Measurements from ENCODE around the gene BNC2. TPM values are rescaled to one million over a fixed set of nuclear protein-coding genes. Genes with fewer than 3 reads are reported as not detected.

BNC2 gene
- total and polyA plus RNA-seq, 2 of the 13 experiments (the other 11 are each of a cell fraction or from before 2014, with no cell fraction given): not detected

- TF ChIP-seq FOXP1 (IDR thresholded peaks at IDR 0.05) (no peak), FOXP1 (CRISPR knock-in tag; IDR thresholded peaks at IDR 0.05) (no peak), ZNF512 (CRISPR knock-in tag; IDR thresholded peaks at IDR 0.05) (no peak), ELF1 (CRISPR knock-in tag; IDR thresholded peaks at IDR 0.05) (no peak), HES4 (CRISPR knock-in tag; IDR thresholded peaks at IDR 0.05; ENCODE audit: borderline replicate concordance) (no peak), ZNF790 (CRISPR knock-in tag; IDR thresholded peaks at IDR 0.05; ENCODE audit: borderline replicate concordance) (no peak), BCL3 (CRISPR knock-in tag; IDR thresholded peaks at IDR 0.05) (no peak), ZNF264 (CRISPR knock-in tag; IDR thresholded peaks at IDR 0.05) (no peak), ZSCAN21 (CRISPR knock-in tag; IDR thresholded peaks at IDR 0.05; ENCODE audit: borderline replicate concordance) (no peak), ZNF225 (CRISPR knock-in tag; IDR thresholded peaks at IDR 0.05) (no peak), ELK4 (CRISPR knock-in tag; IDR thresholded peaks at IDR 0.05; ENCODE audit: borderline replicate concordance) (no peak), ZNF143 (CRISPR knock-in tag; IDR thresholded peaks at IDR 0.05) (no peak), RNF219 (CRISPR knock-in tag; IDR thresholded peaks at IDR 0.05) (no peak), ZNF674 (CRISPR knock-in tag; IDR thresholded peaks at IDR 0.05; ENCODE audit: low read depth) (no peak)
- Histone ChIP-seq H3K4me3 (replicated peaks in 1 of 3; ENCODE audit: insufficient read depth in 1 of 3, low read depth in 2 of 3, low read length in 3 of 3) (no peak overlapping the region), H3K79me2 (ENCODE audit: insufficient read depth, low read length) (no peaks in the 10 kb centered on the region), H3K27me3 (ENCODE audit: control insufficient read depth in 1 of 2, insufficient read depth in 2 of 2, low read length in 2 of 2) (no peaks in the 10 kb centered on the region), H4K20me1 (ENCODE audit: insufficient read depth, low read length) (no peaks in the 10 kb centered on the region), H3K4me1 (ENCODE audit: insufficient read depth, low read length) (no peaks in the 10 kb centered on the region), H2AFZ (ENCODE audit: low read length) (no peak overlapping the region), H3K9ac (ENCODE audit: insufficient read depth, low read depth, low read length) (no peak overlapping the region), H3K9me3 (ENCODE audit: low read length) (peaks cover 3% of the 10 kb centered on the region; the same call in 1 of the 2 replicates), H3K36me3 (replicated peaks in 1 of 2; ENCODE audit: control insufficient read depth in 1 of 2, insufficient read depth in 2 of 2, low read length in 2 of 2) (no peaks in the 10 kb centered on the region), H3K27ac (ENCODE audit: extremely low read length, insufficient read depth, low read length) (no peak overlapping the region), H3K4me2 (ENCODE audit: low read depth, low read length) (no peak overlapping the region)
- CTCF ChIA-PET (ENCODE audit: low intra/inter-chr PET ratio, low total read pairs): no interaction called here
- DNase-seq (ENCODE audit: low spot score) (no peak), FAIRE-seq (no peak), ATAC-seq (no peak)
- no TSS peak for BruUV-seq (replicated peaks)
- POLR2A ChIA-PET: no interaction called here
- intact Hi-C loops (cut with micrococcal nuclease; ENCODE audit: unreplicated experiment) (no loop called here), in situ Hi-C loops (cut with HindIII; ENCODE audit: extremely low pct_ligation_motif_present, low pct_unique_long_range_greater_than_20kb) (no loop called here)
Observed at GRCh38 chr9:16385590-16385989, 484.9 kb downstream of the BNC2 start.
